Endothelial cell of umbilical vein (primary cell): ENCODE results near the gene MYO15A.

Source experiments
- CTCF ChIP-seq, 2 donors: IDR thresholded peaks; 1 replicate in 1 of 2; 2 replicates in 1 of 2; pipeline ENCODE4 v1.5.1; 2011; ENCODE audit warnings: low read length in 2 of 2, mild to moderate bottlenecking in 2 of 2, moderate library complexity in 2 of 2, control low read depth in 1 of 2, inconsistent platforms in 1 of 2, low read depth in 1 of 2; ENCODE audit not compliant: insufficient read depth in 1 of 2; ENCODE audit errors: extremely low read depth in 1 of 2
- EZH2 ChIP-seq: IDR thresholded peaks from 2 replicates; pipeline ENCODE4 v1.6.1; 2012; ENCODE audit warnings: borderline replicate concordance, low read depth, mild to moderate bottlenecking, moderate library complexity, low read length, inconsistent platforms; ENCODE audit not compliant: severe bottlenecking
- MAX ChIP-seq: IDR thresholded peaks from 2 replicates; pipeline ENCODE4 v1.6.1; 2011; ENCODE audit not compliant: insufficient read depth, insufficient read length
- POLR2A ChIP-seq: IDR thresholded peaks from 2 replicates; pipeline ENCODE4 v1.6.1; 2012; ENCODE audit warnings: low read depth, mild to moderate bottlenecking, control low read depth, low read length

GRCh38 chr17:18124345-18125126, 16.0 kb downstream of the MYO15A start:
- TF ChIP-seq POLR2A: no peak
- no peak for TF ChIP-seq CTCF (IDR thresholded peaks at IDR 0.05; ENCODE audit: extremely low read depth in 1 of 2, insufficient read depth in 1 of 2, low read depth in 1 of 2, low read length in 2 of 2)
- TF ChIP-seq MAX: no peak
- no peak for TF ChIP-seq EZH2
